AG04450 (cell line): ENCODE data around the gene CACNG8. TPM values are rescaled to one million over a fixed set of nuclear protein-coding genes. Genes with fewer than 3 reads are reported as not detected.

Experiments used
- CTCF ChIA-PET: fragments of 300-600, 350-600 bp; formaldehyde crosslinking; extraction: SDS; loops from one replicate; lab custom pipeline; 2022; ENCODE audit warnings: antibody characterized with exemption, inconsistent platforms; lab: Charles Lee
- POLR2A ChIA-PET: fragments of 350-600 bp; formaldehyde crosslinking; extraction: SDS; loops from one replicate; lab custom pipeline; 2021; ENCODE audit warnings: antibody characterized with exemption, inconsistent platforms; lab: Yijun Ruan, JAX
- DNase-seq: peaks from one replicate; pipeline ENCODE4 v3.0.0-alpha.2; 2011; ENCODE audit warnings: low read depth, low spot score
- H3K27ac ChIP-seq: one replicate; pipeline ENCODE4 v1.5.1; 2012; ENCODE audit warnings: low read depth, low read length, control low read depth
- H3K27me3 ChIP-seq: one replicate; pipeline ENCODE4 v1.6.0; 2012; ENCODE audit warnings: low read length; ENCODE audit not compliant: control insufficient read depth, insufficient read depth
- H3K4me3 ChIP-seq: 2 replicates; pipeline ENCODE4 v1.5.1; 2011; ENCODE audit warnings: mild to moderate bottlenecking, low read depth, low read length, control low read depth
- H3K9me3 ChIP-seq: 2 replicates; pipeline ENCODE4 v1.5.1; 2012; ENCODE audit warnings: low read length; ENCODE audit not compliant: control insufficient read depth, insufficient read depth
- CTCF ChIP-seq: IDR thresholded peaks from 2 replicates; pipeline ENCODE4 v1.5.1; 2011; ENCODE audit warnings: low read depth, low read length, control low read depth, inconsistent platforms
- polyA plus RNA-seq: library from polyadenylated mRNA; depleted of rRNA; stranded (reverse); fragments of >200 nt; gene quantifications from 2 replicates; pipeline ENCODE4 v1.2.3, GENCODE V29; 2011

The CACNG8 gene
- polyA plus RNA-seq, 1 experiment = 0.33 TPM

DNA sequence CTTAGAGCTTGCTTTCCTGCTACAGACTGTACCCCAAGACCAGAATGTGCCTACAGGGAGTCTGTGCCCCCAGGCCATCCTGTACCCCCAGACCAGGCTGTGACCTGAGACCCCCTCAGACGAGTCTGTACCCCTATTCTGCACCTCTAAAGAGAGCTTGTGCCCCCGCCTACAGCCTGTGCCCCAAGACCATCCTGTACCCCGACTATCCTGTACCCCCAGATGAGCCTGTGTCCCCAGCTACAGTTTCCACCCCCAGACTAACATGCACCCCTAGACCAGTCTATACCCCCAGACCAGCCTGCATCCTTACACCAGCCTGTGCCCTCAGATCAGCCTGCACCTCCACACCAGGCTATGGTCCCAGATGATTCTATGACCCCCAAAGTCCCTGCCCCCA, 30.7 kb downstream of the CACNG8 start:
- no peak for TF ChIP-seq CTCF
- no peak overlapping the region for H3K27ac ChIP-seq
- H3K4me3 ChIP-seq = no peak overlapping the region
- DNase-seq = no peak
- ChIA-PET CTCF (interaction anchor here (0.6 to 2.0 kb wide), 3 partner anchors 30 to 36 kb away, joined by 3 to 7 read pairs (median 4); no protein-coding TSS in a partner anchor), POLR2A (interaction anchor here (0.7 kb wide), 1 partner anchor 31 kb away, joined by 8 read pairs; no protein-coding TSS in a partner anchor)
- H3K27me3 ChIP-seq = peaks cover 7% of the 10 kb centered on the region
- no peaks in the 10 kb centered on the region for H3K9me3 ChIP-seq

DNA sequence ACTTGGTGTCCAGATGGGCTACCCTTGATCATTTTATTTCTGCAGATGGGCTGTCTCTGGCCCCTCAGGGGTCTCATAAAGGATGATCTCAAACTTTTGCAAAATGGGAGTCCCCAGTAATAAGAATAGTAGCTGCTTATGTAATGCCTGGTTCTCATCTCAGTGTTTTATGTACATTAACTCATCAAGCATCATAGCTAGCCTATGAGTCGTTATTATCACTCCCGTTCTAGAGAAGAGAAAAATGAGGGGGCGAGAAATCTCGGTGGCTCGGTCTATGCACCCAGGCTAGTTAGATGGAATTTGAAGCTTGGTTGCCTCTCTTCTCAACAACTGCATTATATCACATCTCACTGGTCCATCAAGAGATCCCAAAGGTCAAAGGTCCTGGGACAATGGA, 32.1 kb downstream of the CACNG8 start:
- Histone ChIP-seq H3K4me3 (no peak overlapping the region), H3K27ac (no peak overlapping the region), H3K9me3 (no peaks in the 10 kb centered on the region), H3K27me3 (peaks cover 10% of the 10 kb centered on the region)
- no peak for TF ChIP-seq CTCF
- POLR2A ChIA-PET = no interaction called here
- CTCF ChIA-PET = interaction anchor here (0.6 to 1.1 kb wide), 4 partner anchors 31 to 36 kb away, joined by 3 to 4 read pairs (median 3); no protein-coding TSS in a partner anchor
- DNase-seq = no peak

DNA sequence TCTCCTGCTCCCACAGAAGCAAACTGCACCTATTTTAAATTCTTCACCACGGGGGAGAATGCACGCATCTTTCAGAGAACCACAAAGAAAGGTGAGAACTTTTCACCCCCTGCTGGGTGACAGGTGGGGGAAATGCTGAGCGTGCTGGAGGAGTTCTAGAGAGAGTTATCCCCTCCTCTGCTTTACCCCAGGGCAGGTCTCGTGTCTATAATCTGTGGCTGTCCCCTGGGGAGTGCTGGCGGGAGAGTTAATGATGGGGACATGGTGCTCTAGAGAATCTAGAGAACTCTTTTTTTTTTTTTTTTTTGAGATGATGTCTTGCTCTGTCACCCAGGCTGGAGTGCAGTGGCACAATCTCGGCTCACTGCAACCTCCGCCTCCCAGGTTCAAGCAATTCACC, 35.5 kb downstream of the CACNG8 start:
- no peak overlapping the region for H3K4me3 ChIP-seq
- DNase-seq = no peak
- no peak for TF ChIP-seq CTCF
- H3K27ac ChIP-seq = no peak overlapping the region
- POLR2A ChIA-PET = no interaction called here
- no peaks in the 10 kb centered on the region for H3K9me3 ChIP-seq
- CTCF ChIA-PET = interaction anchor here (0.7 to 1.2 kb wide), 2 partner anchors 26 to 207 kb away, joined by 3 read pairs; no protein-coding TSS in a partner anchor
- H3K27me3 ChIP-seq = peaks cover 8% of the 10 kb centered on the region

DNA sequence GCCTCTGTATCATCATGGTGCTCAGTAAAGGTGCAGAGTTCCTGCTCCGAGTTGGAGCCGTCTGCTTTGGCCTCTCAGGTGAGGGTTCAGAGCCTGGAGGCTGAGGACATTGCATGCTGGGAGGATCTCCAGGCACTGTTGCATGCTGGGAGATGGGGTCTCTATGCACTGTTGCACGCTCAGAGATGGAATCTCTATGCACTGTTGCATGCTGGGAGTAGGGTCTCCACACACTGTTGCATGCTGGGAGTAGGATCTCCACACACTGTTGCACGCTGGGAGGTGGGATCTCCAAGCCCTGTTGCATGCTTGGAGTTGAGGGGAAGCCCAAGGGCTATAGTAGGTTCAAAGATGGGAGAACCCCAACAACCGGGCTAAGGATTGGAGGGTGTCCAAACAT, 37.0 kb downstream of the CACNG8 start:
- Histone ChIP-seq H3K27ac (no peak overlapping the region), H3K4me3 (no peak overlapping the region), H3K9me3 (no peaks in the 10 kb centered on the region), H3K27me3 (peaks cover 8% of the 10 kb centered on the region)
- ChIA-PET CTCF (no interaction called here), POLR2A (no interaction called here)
- no peak for DNase-seq
- no peak for TF ChIP-seq CTCF

DNA sequence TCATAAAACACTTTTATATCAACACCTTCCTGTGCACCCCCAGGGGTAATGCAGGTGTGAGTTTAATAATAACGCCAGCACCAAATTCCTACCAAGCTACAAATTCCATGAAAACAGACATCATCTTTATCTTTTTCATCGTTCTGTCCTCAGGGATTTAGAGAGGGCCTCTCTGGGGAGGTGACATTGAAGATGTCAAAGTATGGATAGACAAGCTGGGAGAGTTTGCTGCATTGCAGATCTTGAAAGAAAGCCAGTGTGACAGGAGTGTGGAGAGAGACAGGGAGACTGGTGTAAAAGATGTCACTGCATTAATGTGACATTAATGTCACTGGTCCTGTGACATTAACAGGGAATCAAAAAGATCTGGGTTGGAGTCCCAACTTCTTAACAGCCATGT, 38.8 kb downstream of the CACNG8 start:
- H3K9me3 ChIP-seq = no peaks in the 10 kb centered on the region
- no peak overlapping the region for H3K4me3 ChIP-seq
- DNase-seq = no peak
- no peak for TF ChIP-seq CTCF
- no peak overlapping the region for H3K27ac ChIP-seq
- peaks cover 6% of the 10 kb centered on the region for H3K27me3 ChIP-seq
- POLR2A ChIA-PET = no interaction called here
- CTCF ChIA-PET = interaction anchor here (0.6 to 1.2 kb wide), 3 partner anchors 8 to 208 kb away, joined by 3 to 4 read pairs (median 4); no protein-coding TSS in a partner anchor
